Activated T-helper 17 cell treated with anti-CD3 and anti-CD28 coated beads, Interleukin-2, amount 50 U/mL, for 72 hours (primary cell): ENCODE data around the gene SEZ6L. TPM values are rescaled to one million over a fixed set of nuclear protein-coding genes. Genes with fewer than 3 reads are reported as not detected.
"Not testable (repeated sequence)": the region's sequence is repeated elsewhere in the genome, so short reads cannot be mapped to it uniquely, and the experiment has no call there.

Experiments
- ATAC-seq: fragments of 150-1000 bp; cut with Tn5 transposase; replicated peaks from 2 replicates; pipeline ENCODE4 v1.10.0; 2021; ENCODE audit warnings: mild to moderate bottlenecking, moderate library complexity
- H3K27ac Mint-ChIP-seq: one replicate; pipeline ENCODE4 v1.8.0; 2022; ENCODE audit warnings: mixed read lengths
- H3K27me3 Mint-ChIP-seq: one replicate; pipeline ENCODE4 v1.8.0; 2022; ENCODE audit warnings: mixed read lengths
- H3K36me3 Mint-ChIP-seq: one replicate; pipeline ENCODE4 v1.8.0; 2022; ENCODE audit warnings: low read depth, mild to moderate bottlenecking, mixed read lengths
- H3K4me1 Mint-ChIP-seq: one replicate; pipeline ENCODE4 v1.8.0; 2022; ENCODE audit warnings: mixed read lengths
- H3K4me3 Mint-ChIP-seq: one replicate; pipeline ENCODE4 v1.8.0; 2022; ENCODE audit warnings: mild to moderate bottlenecking, mixed read lengths
- H3K9me3 Mint-ChIP-seq: one replicate; pipeline ENCODE4 v1.8.0; 2022; ENCODE audit warnings: mixed read lengths
- total RNA-seq, 2 donors: library from RNA; stranded (reverse); gene quantifications; one replicate each; pipeline ENCODE4 v1.2.3, GENCODE V29; 2022

SEZ6L gene
- total RNA-seq, 2 donors from 2014 or later, result 0.48 TPM; not detected in 1

DNA sequence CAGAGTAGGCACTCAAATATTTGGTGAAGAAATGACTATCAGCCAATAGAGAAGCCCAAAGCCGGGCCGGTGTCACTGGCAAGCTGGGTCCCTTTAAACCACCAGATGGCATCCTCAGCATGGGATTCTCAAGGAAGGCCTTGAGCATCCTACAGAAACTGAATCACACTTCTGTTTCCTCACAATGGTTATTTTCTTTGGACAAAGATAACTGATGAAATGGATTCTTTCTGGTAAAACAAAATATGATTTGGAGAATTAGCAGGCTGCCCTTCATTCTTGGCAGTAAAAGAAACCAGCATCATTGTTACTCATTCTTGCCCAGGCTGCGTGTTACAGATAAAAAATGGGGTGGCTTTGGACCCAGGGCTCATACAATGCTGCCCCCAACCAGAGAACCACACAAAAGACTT is 229.5 kb downstream of the SEZ6L start:
- ATAC-seq, result peak; percentile 96
- Mint-ChIP-seq H3K27ac (no peak overlapping the region), H3K4me1 (no peaks in the 10 kb centered on the region), H3K36me3 (no peaks in the 10 kb centered on the region), H3K4me3 (no peak overlapping the region), H3K27me3 (peaks cover 14% of the 10 kb centered on the region), H3K9me3 (no peaks in the 10 kb centered on the region)

DNA sequence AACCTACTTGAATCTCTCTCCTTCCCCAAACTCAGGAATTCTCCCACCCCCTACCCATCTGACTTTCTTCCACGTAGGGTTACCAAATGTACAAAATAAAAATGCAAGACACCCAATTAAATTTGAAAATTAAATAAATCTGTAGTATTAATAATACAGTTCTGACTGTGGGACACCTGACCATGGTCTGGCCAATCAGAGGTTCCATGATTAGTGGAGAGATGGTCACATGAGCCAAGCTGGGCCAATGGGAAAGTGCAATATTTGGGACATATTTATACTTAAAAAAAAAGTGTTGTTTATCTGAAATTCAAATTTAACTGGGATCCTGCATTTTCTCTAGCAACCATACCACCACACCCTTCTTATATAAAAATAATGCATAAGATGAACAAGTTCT is 230.0 kb downstream of the SEZ6L start:
- Mint-ChIP-seq H3K27me3 (peaks cover 12% of the 10 kb centered on the region), H3K9me3 (no peaks in the 10 kb centered on the region), H3K27ac (no peak overlapping the region), H3K4me1 (peaks cover 4% of the 10 kb centered on the region), H3K4me3 (no peak overlapping the region), H3K36me3 (no peaks in the 10 kb centered on the region)
- no peak for ATAC-seq

DNA sequence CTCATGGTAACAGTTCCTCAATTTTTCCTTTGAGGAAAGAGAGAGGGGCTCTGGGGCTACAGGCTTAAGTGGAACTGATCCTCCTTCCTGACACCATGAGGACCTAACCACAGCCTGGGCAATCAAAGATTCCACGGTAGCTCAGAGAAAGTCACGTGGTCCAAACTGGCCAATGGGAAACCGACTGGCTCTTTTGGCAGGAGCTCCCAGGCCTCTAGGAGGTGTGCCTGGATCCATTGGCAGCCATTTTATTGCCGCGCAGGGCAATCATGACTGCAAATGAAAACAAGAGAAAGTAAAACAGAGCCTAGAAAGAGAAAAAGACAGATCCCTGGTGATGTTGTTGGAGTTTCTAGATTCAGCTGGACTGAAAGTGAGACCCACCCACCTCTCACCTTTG is 232.5 kb downstream of the SEZ6L start:
- Mint-ChIP-seq H3K9me3 (no peaks in the 10 kb centered on the region), H3K36me3 (no peaks in the 10 kb centered on the region), H3K27me3 (peaks cover 12% of the 10 kb centered on the region), H3K4me1 (peaks cover 9% of the 10 kb centered on the region), H3K27ac (no peak overlapping the region), H3K4me3 (no peak overlapping the region)
- peak; percentile 15 for ATAC-seq

- no peak for ATAC-seq
- Mint-ChIP-seq H3K36me3 (no peaks in the 10 kb centered on the region), H3K27me3 (peaks cover 20% of the 10 kb centered on the region), H3K4me1 (peaks cover 9% of the 10 kb centered on the region), H3K4me3 (no peak overlapping the region), H3K27ac (peak overlapping the region; percentile 3), H3K9me3 (no peaks in the 10 kb centered on the region)
Measured at GRCh38 chr22:26404851-26405421, 235.7 kb downstream of the SEZ6L start.

DNA sequence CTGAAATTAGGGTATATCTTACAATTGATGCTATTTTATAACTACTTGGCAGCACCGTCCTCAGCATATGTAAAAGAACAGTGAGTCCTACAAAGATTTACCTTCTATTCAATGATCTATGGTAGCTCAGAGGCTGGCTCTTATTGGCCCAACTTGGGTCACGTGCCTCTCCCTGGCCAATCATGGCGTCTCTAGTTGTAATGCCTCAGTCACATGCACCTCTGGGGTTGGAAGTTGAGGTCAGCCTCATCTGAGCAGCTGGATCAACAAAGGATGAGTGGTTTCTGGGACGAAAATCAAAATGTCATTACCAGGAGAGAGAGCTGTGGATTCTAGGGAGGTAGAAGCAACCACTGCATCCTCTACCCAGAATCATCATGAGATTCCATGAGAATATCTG is 236.9 kb downstream of the SEZ6L start:
- Mint-ChIP-seq H3K9me3 (no peaks in the 10 kb centered on the region), H3K4me1 (peaks cover 9% of the 10 kb centered on the region), H3K27me3 (peaks cover 22% of the 10 kb centered on the region), H3K36me3 (no peaks in the 10 kb centered on the region), H3K27ac (no peak overlapping the region), H3K4me3 (no peak overlapping the region)
- ATAC-seq, result no peak

DNA sequence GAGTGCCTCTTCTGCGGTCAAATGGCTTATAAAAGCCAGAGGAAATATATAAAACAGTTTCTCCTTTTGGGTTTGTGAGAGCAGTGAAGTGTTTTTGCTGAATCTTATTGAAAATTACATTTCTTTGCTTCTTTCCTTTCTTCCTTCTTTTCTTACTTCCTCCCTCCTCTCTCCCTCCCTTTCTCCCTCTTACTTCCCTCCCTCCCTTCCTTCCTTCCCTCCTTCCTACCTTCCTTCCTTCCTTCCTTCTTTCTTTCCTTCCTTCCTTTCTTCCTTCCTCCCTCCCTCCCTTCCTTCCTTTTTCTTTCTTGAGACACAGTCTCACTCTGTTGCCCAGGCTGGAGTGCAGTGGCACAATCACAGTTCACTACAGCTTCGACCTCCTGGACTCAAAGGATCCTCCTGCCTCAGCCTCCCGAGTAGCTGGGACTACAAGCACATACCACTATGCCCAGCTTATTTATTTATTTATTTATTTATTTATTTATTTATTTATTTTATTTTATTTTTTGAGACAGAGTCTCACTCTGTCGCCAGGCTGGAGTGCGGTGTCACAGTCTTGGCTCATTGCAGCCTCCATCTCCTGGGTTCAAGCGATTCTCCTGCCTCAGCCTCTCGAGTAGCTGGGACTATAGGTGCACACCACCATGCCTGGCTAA is 239.4 kb downstream of the SEZ6L start:
- not testable (repeated sequence) for H3K4me1 Mint-ChIP-seq, H3K9me3 Mint-ChIP-seq, H3K36me3 Mint-ChIP-seq, ATAC-seq, H3K27ac Mint-ChIP-seq, H3K4me3 Mint-ChIP-seq
- H3K27me3 Mint-ChIP-seq, result peaks cover 10% of the 10 kb centered on the region

DNA sequence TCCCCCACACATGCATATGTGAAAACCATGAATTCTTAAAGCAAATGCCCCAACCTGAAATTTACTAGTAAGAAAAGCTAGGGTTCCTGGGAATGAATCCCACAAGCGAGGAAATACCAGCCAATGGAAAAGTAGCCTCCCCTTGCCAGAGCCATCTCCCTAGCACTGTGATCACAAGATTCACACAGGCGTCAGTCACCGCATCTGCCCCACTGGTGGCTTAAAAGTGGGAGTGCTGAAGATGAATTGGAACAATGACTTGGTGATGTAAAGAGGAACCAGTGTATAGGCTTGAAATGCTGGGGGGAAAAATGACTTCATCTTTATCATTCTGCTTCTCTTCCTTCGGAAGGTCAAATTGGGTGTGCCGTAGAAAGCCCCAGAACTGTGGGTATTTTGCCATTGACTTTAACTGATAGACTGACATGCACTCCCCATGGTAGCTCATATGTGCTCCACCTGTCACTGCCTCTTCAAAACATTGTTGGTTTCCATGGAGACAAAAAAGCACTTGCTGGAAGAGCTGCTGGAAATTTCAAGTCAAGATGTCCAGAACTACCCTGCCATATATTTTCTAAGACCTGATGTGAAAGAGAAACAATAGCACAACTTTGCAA is 240.6 kb downstream of the SEZ6L start:
- H3K4me1 Mint-ChIP-seq, result no peaks in the 10 kb centered on the region
- no peak for ATAC-seq
- peaks cover 10% of the 10 kb centered on the region for H3K27me3 Mint-ChIP-seq
- no peaks in the 10 kb centered on the region for H3K9me3 Mint-ChIP-seq
- H3K4me3 Mint-ChIP-seq, result no peak overlapping the region
- no peaks in the 10 kb centered on the region for H3K36me3 Mint-ChIP-seq
- H3K27ac Mint-ChIP-seq, result no peak overlapping the region

DNA sequence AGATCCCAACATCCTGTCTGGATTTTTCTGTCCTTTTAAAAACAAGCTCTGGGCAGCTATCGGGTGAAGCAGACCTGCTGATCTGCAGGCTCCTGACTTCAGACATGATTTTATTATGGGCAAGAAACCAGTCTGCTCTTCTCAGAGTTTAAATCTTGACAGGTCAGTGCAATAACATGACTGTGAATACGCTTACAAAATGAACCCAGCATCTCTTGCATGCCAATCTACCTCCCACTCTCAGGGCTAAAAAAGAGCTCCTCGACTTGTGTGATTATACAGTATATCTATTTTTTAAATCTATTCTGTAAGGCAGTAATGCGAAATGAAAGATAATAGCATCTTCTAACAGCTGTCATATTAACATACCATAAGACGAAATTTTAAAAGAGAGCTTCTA is 241.1 kb downstream of the SEZ6L start:
- ATAC-seq, result no peak
- no peaks in the 10 kb centered on the region for H3K36me3 Mint-ChIP-seq
- no peak overlapping the region for H3K4me3 Mint-ChIP-seq
- no peak overlapping the region for H3K27ac Mint-ChIP-seq
- peaks cover 10% of the 10 kb centered on the region for H3K27me3 Mint-ChIP-seq
- H3K9me3 Mint-ChIP-seq, result no peaks in the 10 kb centered on the region
- no peaks in the 10 kb centered on the region for H3K4me1 Mint-ChIP-seq

DNA sequence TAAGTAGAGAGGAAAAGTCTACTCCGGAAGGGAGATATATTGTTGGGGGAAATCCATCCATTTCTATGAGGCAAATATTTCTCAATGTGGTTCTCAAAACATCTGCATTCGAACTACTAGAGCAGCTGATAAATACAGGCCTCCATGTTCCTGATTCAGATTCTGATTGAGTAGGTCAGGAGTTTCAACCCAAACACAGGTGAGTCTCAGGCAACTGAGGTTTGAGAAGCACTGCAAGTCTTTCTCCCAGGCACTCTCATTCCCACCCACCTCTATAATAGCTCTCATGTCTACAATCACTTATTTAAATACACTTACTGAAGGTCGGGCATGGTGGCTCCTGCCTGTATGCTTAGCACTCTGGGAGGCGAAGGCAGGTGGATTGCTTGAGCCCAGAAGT is 245.1 kb downstream of the SEZ6L start:
- ATAC-seq, result peak; percentile 76
- H3K9me3 Mint-ChIP-seq, result no peaks in the 10 kb centered on the region
- H3K4me3 Mint-ChIP-seq, result no peak overlapping the region
- peaks cover 24% of the 10 kb centered on the region for H3K27me3 Mint-ChIP-seq
- no peaks in the 10 kb centered on the region for H3K4me1 Mint-ChIP-seq
- H3K27ac Mint-ChIP-seq, result no peak overlapping the region
- no peaks in the 10 kb centered on the region for H3K36me3 Mint-ChIP-seq

DNA sequence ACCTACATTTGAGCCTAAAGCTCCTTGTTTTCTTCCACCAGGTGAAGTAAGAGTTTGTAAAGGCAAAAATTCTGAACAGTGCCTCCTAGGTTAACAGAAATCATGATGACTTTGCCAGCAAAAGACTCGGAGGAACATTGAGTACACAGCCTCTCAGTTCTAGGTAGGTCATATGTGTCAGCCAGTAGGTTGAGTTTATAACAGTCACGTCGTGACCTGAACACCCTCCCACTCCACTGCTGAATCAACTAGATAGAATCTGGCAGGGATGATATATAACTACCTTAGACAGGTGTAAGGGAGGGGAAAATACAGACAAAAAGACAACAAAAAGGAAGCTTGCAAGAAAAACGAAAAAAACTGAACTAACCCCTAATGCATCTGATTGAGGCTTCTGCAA is 247.0 kb downstream of the SEZ6L start:
- Mint-ChIP-seq H3K27ac (no peak overlapping the region), H3K4me1 (no peaks in the 10 kb centered on the region), H3K4me3 (no peak overlapping the region), H3K36me3 (no peaks in the 10 kb centered on the region), H3K9me3 (no peaks in the 10 kb centered on the region), H3K27me3 (peaks cover 17% of the 10 kb centered on the region)
- ATAC-seq, result peak; percentile 18

DNA sequence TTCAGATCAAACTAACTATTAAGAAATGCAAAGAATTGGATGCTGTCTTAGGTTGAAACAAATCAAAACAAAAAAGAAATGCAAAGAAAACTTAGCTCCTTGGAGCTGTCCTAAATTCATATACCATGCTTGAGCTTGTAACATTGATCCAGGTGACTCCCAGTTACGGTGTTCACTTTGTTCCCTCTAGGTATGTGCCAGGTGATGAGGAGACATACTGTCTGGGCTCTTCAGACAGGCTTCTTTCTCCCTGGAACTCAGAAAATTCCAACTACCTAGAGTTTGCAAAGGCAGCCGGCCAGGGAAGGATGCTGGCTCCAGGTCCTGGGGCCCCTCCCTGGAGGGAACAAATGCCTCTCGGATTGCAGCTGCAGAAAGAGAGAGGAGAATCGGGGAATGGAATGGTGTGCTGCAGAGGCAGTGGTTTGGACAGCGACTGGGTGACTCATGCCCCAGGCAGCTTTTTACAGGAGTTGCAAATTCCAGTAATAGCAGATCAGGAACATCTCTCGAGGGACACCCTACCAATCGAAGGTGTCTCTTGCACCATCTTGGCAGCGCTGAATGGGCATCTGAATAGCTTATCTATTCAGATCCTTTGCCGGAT is 247.5 kb downstream of the SEZ6L start:
- H3K27ac Mint-ChIP-seq, result no peak overlapping the region
- no peak for ATAC-seq
- H3K36me3 Mint-ChIP-seq, result no peaks in the 10 kb centered on the region
- H3K27me3 Mint-ChIP-seq, result peaks cover 17% of the 10 kb centered on the region
- H3K4me3 Mint-ChIP-seq, result no peak overlapping the region
- H3K9me3 Mint-ChIP-seq, result no peaks in the 10 kb centered on the region
- H3K4me1 Mint-ChIP-seq, result no peaks in the 10 kb centered on the region

DNA sequence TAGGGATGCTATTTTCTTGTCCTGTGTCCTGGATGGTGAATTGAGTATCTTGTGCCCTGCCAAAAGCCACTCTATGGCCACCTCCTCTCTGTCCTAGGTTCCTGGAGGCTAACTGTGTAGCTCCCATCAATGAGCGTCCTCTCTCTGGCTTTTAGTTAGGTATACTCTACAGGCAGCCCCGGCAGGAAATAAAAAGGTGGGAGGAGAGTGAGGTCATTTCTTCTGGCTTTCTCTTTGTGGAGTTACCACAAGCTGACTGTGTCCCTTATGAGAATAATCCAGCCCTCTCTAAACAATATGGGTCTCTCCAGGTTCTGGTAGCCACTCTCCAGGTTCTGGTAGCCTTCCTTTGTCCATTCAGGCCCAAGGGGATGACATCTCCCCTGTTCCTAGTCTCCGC is 248.1 kb downstream of the SEZ6L start:
- Mint-ChIP-seq H3K9me3 (no peaks in the 10 kb centered on the region), H3K36me3 (no peaks in the 10 kb centered on the region), H3K4me1 (no peaks in the 10 kb centered on the region), H3K4me3 (no peak overlapping the region), H3K27me3 (peaks cover 17% of the 10 kb centered on the region), H3K27ac (no peak overlapping the region)
- ATAC-seq, result peak; percentile 39

DNA sequence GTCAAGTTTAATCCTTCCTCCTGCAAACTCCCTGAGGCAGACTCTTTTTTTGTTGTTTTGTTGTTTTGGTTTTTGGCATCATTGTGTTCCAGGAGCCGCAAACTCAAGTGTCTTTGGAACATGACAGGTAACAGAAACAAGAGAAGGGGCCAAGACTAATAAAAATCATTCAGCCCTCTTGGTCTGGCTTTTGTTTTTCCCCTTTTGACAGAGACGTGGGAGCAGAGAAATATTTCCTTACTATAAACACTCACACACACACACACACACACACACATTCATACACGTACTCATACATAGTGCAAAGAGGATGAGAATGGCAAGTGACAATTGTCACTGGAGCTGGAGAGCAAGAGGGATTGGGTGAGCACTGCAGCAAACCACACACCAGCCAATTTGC is 249.4 kb downstream of the SEZ6L start:
- H3K4me1 Mint-ChIP-seq, result no peaks in the 10 kb centered on the region
- no peak for ATAC-seq
- no peak overlapping the region for H3K4me3 Mint-ChIP-seq
- H3K27me3 Mint-ChIP-seq, result peaks cover 23% of the 10 kb centered on the region
- no peaks in the 10 kb centered on the region for H3K36me3 Mint-ChIP-seq
- H3K27ac Mint-ChIP-seq, result no peak overlapping the region
- H3K9me3 Mint-ChIP-seq, result peaks cover 3% of the 10 kb centered on the region

DNA sequence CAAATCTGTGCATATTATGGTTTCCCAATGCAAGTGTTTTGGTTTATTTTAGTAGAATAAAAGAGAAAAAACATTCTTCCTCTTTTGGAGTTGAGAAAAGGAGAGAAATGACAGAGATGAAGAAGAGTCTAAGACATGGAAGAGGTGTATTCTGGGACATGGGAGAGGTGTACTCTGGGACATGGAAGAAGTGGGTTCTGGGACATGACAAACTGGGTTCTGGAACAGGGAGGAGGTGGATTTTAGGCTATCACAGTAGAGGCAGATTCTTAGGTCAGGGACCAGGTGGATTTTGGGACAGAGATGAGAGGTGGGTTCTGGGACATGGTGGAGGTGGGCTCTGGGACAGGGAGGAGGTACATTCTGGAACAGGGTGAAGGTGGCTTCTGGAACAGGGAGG is 257.7 kb downstream of the SEZ6L start:
- H3K36me3 Mint-ChIP-seq, result peaks cover 19% of the 10 kb centered on the region
- H3K9me3 Mint-ChIP-seq, result peaks cover 3% of the 10 kb centered on the region
- peak overlapping the region; percentile 63 for H3K4me3 Mint-ChIP-seq
- H3K4me1 Mint-ChIP-seq, result peaks cover 12% of the 10 kb centered on the region
- ATAC-seq, result no peak
- peak overlapping the region; percentile 82 for H3K27ac Mint-ChIP-seq
- H3K27me3 Mint-ChIP-seq, result peaks cover 11% of the 10 kb centered on the region
